Esophagus muscularis mucosa (tissue), 4 donors: ENCODE measurements around the gene DOCK1.

Experiments used
- CTCF ChIP-seq, 3 experiments: fragments of 200-600 bp in 2 of 3; fragments of 450-650 bp in 1 of 3; sonication (generic) in 2 of 3; IDR thresholded peaks; one replicate each; pipeline ENCODE4 v1.5.1; 2017 to 2019; ENCODE audit warnings: antibody characterized with exemption in 3 of 3, mild to moderate bottlenecking in 2 of 3, moderate library complexity in 1 of 3
- EP300 ChIP-seq: sonication (generic); formaldehyde crosslinking; IDR thresholded peaks from one replicate; pipeline ENCODE4 v1.6.1; 2017; ENCODE audit warnings: antibody characterized with exemption
- POLR2A ChIP-seq: fragments of 450-650 bp; IDR thresholded peaks from one replicate; pipeline ENCODE4 v1.6.1; 2017; ENCODE audit warnings: antibody characterized with exemption, moderate library complexity, mild to moderate bottlenecking, low read depth
- POLR2AphosphoS5 ChIP-seq, 2 donors: sonication (generic); formaldehyde crosslinking; IDR thresholded peaks; one replicate each; pipeline ENCODE4 v1.6.1; 2017; ENCODE audit warnings: antibody characterized with exemption in 2 of 2

- TF ChIP-seq EP300, result no peak
- TF ChIP-seq POLR2A, result no peak
- no peak for TF ChIP-seq CTCF (IDR thresholded peaks at IDR 0.05)
- no peak for TF ChIP-seq POLR2AphosphoS5 (IDR thresholded peaks at IDR 0.05)
These were observed 409.6 kb downstream of the DOCK1 start for GRCh38 chr10:127314797-127315196.
